ENCODE results near the gene MPP1.
"Not testable (repeated sequence)": the region's sequence is repeated elsewhere in the genome, so short reads cannot be mapped to it uniquely, and the experiment has no call there.

The MPP1 gene

GRCh38 chrX:154804957-154805695 lies at the start of gene MPP1:
Gene MPP1, minus strand, starts transcription at chrX:154805485. Its CDS starts 112 bp downstream, at chrX:154805373.
- peak; percentile 58 for DNase-seq

- DNase-seq: no peak
Observed at GRCh38 chrX:154850957-154851611, 45.8 kb upstream of the MPP1 start.

GRCh38 chrX:154840856-154841255 lies 35.6 kb upstream of the MPP1 start:
- peak; percentile 71 for DNase-seq

GRCh38 chrX:154836163-154836562 lies 30.9 kb upstream of the MPP1 start:
- no peak for DNase-seq

DNA sequence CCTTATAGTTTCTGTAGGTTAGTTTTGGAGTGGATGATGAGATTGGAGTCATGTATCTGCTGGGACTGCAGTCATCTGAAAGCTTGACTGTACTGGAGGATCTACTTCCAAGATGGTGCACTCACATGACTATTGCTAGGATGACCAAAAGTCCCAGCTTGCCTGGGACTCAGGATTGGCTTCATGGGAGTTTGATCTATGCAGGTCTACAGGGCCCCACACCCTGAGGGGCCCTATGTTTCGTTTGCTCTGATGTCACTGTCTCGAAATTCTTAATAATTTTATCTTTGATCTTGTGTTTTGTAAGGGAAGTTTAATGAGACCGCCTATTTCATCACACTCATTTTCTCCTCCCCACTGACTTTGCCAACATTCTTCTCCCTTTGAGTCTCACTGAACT lies 29.3 kb upstream of the MPP1 start, which contains the start of gene SMIM9:
Gene SMIM9, minus strand, starts transcription at position 101 of the 400 bp plus-strand sequence. CDS start 3,806 bp downstream, outside the sequence.
- DNase-seq: no peak

- DNase-seq: no peak
Observed at GRCh38 chrX:154833746-154834274, 28.5 kb upstream of the MPP1 start.

DNA sequence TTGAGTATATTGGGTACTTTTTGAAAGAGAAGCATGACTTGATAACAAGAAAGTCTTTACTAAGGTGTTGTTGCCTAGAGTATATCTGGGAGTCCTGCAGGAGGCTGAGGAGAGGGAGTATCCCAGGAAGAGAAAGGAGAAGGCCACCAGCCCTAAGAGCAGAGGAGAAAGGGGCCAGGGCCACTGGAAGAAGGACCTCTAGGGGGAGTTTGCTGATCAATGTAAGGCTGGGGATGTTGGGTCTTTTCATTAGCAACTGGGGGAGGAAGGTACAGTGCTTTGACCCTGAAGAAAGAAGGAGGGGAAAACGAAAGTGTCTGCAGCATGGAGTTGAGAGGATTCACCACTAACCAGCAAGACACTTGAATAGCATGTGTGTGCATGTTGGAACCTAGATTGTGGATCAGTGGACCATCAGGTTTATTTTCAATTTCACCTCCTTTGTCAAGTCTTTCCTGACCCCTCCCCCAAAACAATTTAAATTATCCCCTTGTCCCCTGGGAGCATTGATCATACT lies 24.7 kb upstream of the MPP1 start:
- DNase-seq: no peak

GRCh38 chrX:154829134-154829533 lies 23.8 kb upstream of the MPP1 start:
- DNase-seq: no peak

DNA sequence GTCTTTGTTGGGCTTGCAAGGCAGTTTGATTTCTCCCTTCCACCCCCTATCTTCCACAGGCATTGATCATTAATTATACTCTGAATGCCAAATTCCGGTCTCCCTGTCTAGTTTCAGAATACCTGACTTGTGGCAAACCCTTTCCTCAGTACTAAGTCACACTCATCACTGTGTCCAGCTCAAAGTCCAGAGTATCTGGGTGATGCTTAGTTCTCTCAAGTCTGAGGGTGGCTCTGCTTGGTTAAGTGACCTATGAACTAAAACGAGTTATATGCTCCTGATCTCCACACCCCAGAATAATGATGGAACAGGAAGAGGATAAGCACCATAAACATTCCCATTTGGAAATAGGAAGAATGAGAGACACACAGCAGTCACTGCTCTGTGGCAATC lies 22.7 kb upstream of the MPP1 start:
- DNase-seq: no peak

DNA sequence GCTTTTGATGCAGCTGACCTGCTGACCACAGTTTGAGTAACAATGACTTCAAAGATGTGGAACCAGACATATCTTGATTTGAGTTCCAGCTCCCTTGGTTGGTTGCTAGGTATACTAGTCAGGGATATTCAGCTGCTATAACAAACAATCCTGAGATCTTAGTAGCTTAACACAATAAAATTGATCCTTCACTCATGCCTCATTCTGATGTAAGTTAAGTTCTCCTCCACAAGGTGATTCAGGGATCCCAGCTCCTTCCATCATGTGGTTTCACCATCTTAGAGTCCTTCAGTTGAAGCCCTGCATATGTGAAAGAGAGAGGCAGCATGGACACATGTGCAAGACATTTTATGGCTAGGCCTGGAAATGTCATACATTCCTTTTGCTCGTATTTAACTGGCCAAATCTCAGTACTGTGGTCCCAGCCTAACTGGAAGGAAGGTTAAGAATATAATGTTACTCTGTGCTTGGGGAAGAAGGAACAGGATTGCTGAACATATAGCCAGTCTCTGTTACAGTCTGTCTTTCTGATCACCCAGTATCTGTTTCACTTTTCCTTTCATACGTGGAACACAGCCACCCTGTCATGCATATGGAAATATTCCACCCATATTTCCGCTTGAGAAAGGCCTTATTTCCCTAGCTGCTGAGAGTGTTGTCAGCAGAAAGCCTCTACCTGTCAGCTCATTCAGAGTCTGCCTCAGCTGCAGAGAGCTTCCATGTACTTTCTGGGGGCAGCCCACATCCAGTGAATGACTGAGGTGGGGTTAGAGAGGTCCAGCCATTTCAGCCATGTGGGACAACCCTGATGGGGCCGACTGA lies 22.1 kb upstream of the MPP1 start:
- DNase-seq: no peak

DNA sequence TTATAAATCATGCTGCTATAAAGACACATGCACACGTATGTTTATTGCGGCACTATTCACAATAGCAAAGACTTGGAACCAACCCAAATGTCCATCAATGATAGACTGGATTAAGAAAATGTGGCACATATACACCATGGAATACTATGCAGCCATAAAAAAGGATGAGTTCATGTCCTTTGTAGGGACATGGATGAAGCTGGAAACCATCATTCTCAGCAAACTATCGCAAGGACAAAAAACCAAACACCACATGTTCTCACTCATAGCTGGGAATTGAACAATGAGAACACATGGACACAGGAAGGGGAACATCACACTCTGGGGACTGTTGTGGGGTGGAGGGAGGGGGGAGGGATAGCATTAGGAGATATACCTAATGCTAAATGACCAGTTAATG lies 20.3 kb upstream of the MPP1 start:
- not testable (repeated sequence) for DNase-seq

DNA sequence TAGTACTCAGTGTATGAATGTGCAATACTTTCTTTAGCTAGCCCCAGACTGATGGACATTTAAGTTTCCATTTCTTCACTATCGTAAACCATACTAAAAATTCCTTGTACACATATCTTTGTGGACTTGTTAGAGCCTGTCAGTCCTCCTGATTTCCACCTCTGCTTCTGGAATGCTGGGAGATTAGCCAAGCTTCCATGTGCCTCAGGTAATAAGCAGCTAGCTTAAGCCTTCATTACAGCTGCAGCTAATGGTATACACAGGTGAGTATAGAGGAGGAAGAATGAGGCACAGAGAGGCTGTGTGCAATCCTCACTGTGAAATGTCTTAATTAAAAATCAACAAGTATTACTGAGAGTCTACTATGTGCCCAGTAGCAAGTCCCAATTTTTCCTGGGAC lies 19.4 kb upstream of the MPP1 start:
- no peak for DNase-seq

GRCh38 chrX:154822029-154822428 lies 16.7 kb upstream of the MPP1 start:
- no peak for DNase-seq

DNA sequence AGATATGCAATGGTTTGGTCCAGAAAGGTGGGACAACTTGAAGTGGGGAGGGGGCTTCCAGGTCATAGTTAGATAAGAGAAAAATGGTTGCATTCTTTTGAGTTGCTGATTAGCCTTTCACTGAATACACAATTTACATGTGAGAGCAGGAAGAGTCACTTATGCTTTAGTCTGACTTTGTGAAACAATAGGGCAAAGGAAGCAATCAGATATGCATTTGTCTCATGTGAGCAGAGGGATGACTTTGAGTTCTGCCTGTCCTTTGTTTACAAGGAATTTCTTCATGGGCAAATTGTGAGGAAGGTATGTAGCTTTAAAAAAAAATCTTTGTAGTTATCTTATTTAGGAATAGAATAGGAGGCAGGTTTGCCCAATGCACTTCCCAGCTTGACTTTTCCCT lies 16.2 kb upstream of the MPP1 start:
- DNase-seq: no peak

GRCh38 chrX:154819771-154820341 lies 14.6 kb upstream of the MPP1 start:
- no peak for DNase-seq

DNA sequence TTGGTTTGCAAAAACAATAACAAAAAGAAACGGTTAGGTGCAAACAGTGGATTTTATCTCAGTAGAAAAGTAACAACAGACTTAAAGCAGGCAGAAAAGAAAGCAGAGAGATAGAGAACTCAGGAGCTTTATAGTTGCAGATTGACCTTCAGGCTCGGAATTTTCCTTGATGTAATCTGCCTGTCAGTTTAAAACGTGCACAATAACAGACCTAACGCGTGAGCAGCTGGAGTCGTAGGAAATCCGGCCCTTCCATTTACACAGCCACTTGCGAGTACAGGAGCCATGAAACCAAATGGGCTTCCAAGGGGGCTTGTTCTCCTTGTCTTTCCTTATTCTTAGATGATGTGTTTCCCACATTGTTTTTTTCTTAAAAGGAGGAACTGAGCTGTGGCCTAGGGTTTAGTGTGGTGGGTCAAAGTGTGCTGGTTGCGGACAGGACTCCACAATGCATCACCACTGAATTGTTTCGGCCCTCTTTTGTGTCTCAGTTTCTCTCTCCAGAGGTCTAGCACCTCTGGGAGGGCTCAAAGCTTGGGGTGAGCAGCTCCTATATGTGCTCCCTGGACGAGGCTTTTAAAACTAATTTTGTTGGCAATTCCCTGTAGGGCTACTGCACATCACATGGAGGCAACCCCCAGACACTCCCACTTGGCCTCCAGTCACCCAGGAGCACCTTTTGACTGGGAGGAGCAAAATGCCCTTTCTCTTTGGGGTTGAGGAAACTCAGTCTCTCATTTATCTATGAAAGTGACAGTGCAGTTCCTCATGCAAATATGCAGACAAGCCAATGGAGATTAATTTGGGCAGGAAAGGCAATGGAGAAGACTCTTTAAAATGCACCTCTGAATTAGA lies 13.9 kb upstream of the MPP1 start:
- DNase-seq: no peak

DNA sequence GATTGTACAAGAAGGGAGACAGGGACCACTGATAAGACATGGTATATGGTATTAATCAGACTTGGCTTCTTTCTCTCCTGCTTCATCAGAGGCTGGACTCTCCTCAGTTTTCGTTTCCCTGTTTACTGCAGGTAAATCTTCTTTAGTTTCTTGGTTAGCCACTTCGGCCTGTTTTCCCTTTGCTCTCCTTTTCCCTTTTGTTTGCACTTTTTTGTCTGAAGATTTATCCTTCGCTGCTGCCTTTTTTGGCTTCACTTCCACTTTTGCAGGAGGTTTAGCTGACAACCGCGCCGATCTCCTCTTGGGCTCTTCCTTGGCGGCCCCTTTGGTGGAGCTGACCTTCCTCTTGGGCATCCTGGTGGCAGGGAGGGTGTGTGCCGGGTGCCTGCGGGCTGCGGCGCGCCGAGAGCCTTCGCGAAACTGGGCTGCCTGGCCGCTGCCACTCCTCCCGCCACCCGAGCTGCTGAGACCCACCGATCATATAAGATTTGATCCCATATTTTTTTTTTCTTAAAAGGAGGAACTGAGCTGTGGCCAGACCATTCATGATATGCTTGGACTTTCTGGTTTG lies 11.8 kb upstream of the MPP1 start:
- not testable (repeated sequence) for DNase-seq

GRCh38 chrX:154816326-154816898 lies 11.1 kb upstream of the MPP1 start:
- not testable (repeated sequence) for DNase-seq

DNA sequence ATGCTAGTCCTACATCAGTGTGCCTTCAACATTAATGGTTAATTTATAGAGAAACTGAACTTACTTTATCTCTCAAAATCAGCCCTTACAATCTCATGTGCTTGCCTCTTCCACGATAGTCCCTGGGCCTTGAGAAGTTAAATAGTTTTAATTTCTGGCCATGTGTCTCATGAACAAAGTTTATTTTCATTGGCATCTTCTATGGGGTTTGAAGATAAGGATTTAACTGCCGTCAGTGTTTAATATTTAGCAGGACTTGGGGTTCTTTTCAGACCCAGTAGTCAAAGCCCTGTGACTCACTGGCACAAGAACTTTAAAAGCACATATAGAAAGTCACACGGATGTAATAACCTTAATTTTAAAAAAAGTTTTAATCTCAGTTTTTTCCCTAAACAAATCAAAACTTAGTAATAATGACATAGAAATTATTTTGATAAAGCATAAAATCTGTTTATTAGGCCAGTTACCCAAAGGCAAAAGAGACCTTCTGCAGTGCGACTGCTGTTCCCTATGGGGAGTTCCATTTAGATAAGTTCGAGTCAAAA lies 10.1 kb upstream of the MPP1 start:
- DNase-seq: no peak

GRCh38 chrX:154813801-154814200 lies 8.5 kb upstream of the MPP1 start:
- DNase-seq: no peak

Measured in fibroblast of upper back skin (primary cell).